ENCODE results near the gene NME1. TPM values are rescaled to one million over a fixed set of nuclear protein-coding genes. Genes with fewer than 3 reads are reported as not detected.
A peak's percentile ranks its signal among the peaks of the same experiment; 100 is the strongest.

Gene NME1
- total and polyA plus RNA-seq, 9 of the 15 experiments (the other 6 are each of a cell fraction or from before 2014, with no cell fraction given), result 449 to 1,588 (median 604) TPM

- TF ChIP-seq SMARCC2 (IDR thresholded peaks at IDR 0.05; ENCODE audit: low read depth) (peak; percentile 66; the same call in 1 of the 2 replicates), RREB1 (CRISPR knock-in tag; IDR thresholded peaks at IDR 0.05) (no peak), TEAD4 (IDR thresholded peaks at IDR 0.05; ENCODE audit: low read length) (peak; percentile 47; the same call in 1 of the 2 replicates), TEAD4 (CRISPR knock-in tag; IDR thresholded peaks at IDR 0.05; ENCODE audit: borderline replicate concordance) (no peak), ZNF507 (tag; conservative IDR thresholded peaks at IDR 0.05) (no peak), CHD4 (IDR thresholded peaks at IDR 0.05; ENCODE audit: insufficient read depth, insufficient replicate concordance, low read depth, low read length, poor library complexity, severe bottlenecking) (no peak), BMI1 (IDR thresholded peaks at IDR 0.05; ENCODE audit: low read length) (no peak), ZNF121 (CRISPR knock-in tag; conservative IDR thresholded peaks at IDR 0.05) (no peak), ID3 (CRISPR knock-in tag; IDR thresholded peaks at IDR 0.05) (no peak), ID3 (tag; IDR thresholded peaks at IDR 0.05) (no peak), EP300 (IDR thresholded peaks at IDR 0.05; ENCODE audit: low read length) (peak; percentile 84), ETS2 (tag; IDR thresholded peaks at IDR 0.05; ENCODE audit: borderline replicate concordance, poor library complexity, severe bottlenecking) (no peak), HNRNPK (IDR thresholded peaks at IDR 0.05; ENCODE audit: low read depth, low read length, poor library complexity, severe bottlenecking) (no peak), IRF1 (CRISPR knock-in tag; IDR thresholded peaks at IDR 0.05; ENCODE audit: borderline replicate concordance) (no peak), ZFP1 (CRISPR knock-in tag; IDR thresholded peaks at IDR 0.05) (no peak), SMARCA5 (IDR thresholded peaks at IDR 0.05) (no peak), FOXA1 (IDR thresholded peaks at IDR 0.05; ENCODE audit: borderline replicate concordance) (no peak)
- TF ChIP-seq, protein P1, sequence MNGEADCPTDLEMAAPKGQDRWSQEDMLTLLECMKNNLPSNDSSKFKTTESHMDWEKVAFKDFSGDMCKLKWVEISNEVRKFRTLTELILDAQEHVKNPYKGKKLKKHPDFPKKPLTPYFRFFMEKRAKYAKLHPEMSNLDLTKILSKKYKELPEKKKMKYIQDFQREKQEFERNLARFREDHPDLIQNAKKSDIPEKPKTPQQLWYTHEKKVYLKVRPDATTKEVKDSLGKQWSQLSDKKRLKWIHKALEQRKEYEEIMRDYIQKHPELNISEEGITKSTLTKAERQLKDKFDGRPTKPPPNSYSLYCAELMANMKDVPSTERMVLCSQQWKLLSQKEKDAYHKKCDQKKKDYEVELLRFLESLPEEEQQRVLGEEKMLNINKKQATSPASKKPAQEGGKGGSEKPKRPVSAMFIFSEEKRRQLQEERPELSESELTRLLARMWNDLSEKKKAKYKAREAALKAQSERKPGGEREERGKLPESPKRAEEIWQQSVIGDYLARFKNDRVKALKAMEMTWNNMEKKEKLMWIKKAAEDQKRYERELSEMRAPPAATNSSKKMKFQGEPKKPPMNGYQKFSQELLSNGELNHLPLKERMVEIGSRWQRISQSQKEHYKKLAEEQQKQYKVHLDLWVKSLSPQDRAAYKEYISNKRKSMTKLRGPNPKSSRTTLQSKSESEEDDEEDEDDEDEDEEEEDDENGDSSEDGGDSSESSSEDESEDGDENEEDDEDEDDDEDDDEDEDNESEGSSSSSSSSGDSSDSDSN (IDR thresholded peaks at IDR 0.05; ENCODE audit: borderline replicate concordance in 1 of 2, low read depth in 2 of 2, low read length in 2 of 2), result no peak
Observed at GRCh38 chr17:51121620-51122472, 31.5 kb upstream of the NME1 start (continued).

Measured in K562 (cell line).